Neural cell (in vitro differentiated cells): ENCODE results near the gene CST9L.

Source experiments
- CTCF ChIP-seq: fragments of 450-650 bp; IDR thresholded peaks from 2 replicates; pipeline ENCODE4 v1.5.1; 2014; ENCODE audit warnings: antibody characterized with exemption, mild to moderate bottlenecking, moderate library complexity; ENCODE audit not compliant: poor library complexity, severe bottlenecking
- TAF1 ChIP-seq: IDR thresholded peaks from 2 replicates; pipeline ENCODE4 v1.6.1; 2012; ENCODE audit warnings: low read depth

GRCh38 chr20:23565503-23566045 lies 2.7 kb downstream of the CST9L start:
- TF ChIP-seq CTCF: no peak
- no peak for TF ChIP-seq TAF1
